Anterior cingulate cortex (tissue), 58 donors: ENCODE results near the gene EMD.
"Not testable (repeated sequence)": the region's sequence is repeated elsewhere in the genome, so short reads cannot be mapped to it uniquely, and the experiment has no call there.

Experiments used
- DNase-seq, 58 donors: peaks; one replicate each; lab custom pipeline; 2025; lab: John Stamatoyannopoulos, UW

The EMD gene

GRCh38 chrX:154378799-154379568, at the start of gene EMD:
Gene EMD (plus strand): TSS chrX:154379295. CDS start chrX:154379485, 190 bp downstream.
- DNase-seq: peak; percentile 55 to 100 (median 99)

- no peak for DNase-seq
Observed at GRCh38 chrX:154332561-154332960, 46.5 kb upstream of the EMD start.

- no peak for DNase-seq
Observed at GRCh38 chrX:154333116-154333515, 46.0 kb upstream of the EMD start.

GRCh38 chrX:154333837-154334271, 45.2 kb upstream of the EMD start:
- DNase-seq: no peak

- no peak for DNase-seq
Observed at GRCh38 chrX:154334496-154334895, 44.6 kb upstream of the EMD start.

- not testable (repeated sequence) for DNase-seq
Observed at GRCh38 chrX:154341399-154342298, 37.4 kb upstream of the EMD start.

GRCh38 chrX:154343063-154343462, 36.0 kb upstream of the EMD start:
- not testable (repeated sequence) for DNase-seq

GRCh38 chrX:154343620-154344019, 35.5 kb upstream of the EMD start:
- DNase-seq: not testable (repeated sequence)

GRCh38 chrX:154348114-154348531, 31.0 kb upstream of the EMD start:
- no peak for DNase-seq

- no peak for DNase-seq
Observed at GRCh38 chrX:154348646-154349358, 30.3 kb upstream of the EMD start.

- DNase-seq: no peak
Observed at GRCh38 chrX:154349359-154349935, 29.6 kb upstream of the EMD start.

GRCh38 chrX:154349979-154350378, 29.1 kb upstream of the EMD start:
- no peak for DNase-seq

- DNase-seq: no peak
Observed at GRCh38 chrX:154350429-154351182, 28.5 kb upstream of the EMD start.

- DNase-seq: no peak
Observed at GRCh38 chrX:154351183-154352011, 27.7 kb upstream of the EMD start.

GRCh38 chrX:154352012-154352401, 27.1 kb upstream of the EMD start:
- DNase-seq: no peak

GRCh38 chrX:154352466-154352865, 26.6 kb upstream of the EMD start:
- no peak for DNase-seq

GRCh38 chrX:154353172-154353843, 25.8 kb upstream of the EMD start:
- DNase-seq: no peak

- DNase-seq: no peak
Observed at GRCh38 chrX:154354013-154354412, 25.1 kb upstream of the EMD start.
